Measurements from ENCODE around the gene CAV1. TPM values are rescaled to one million over a fixed set of nuclear protein-coding genes. Genes with fewer than 3 reads are reported as not detected.

Gene CAV1
- total RNA-seq, 1 experiment from 2014 or later = not detected

DNA sequence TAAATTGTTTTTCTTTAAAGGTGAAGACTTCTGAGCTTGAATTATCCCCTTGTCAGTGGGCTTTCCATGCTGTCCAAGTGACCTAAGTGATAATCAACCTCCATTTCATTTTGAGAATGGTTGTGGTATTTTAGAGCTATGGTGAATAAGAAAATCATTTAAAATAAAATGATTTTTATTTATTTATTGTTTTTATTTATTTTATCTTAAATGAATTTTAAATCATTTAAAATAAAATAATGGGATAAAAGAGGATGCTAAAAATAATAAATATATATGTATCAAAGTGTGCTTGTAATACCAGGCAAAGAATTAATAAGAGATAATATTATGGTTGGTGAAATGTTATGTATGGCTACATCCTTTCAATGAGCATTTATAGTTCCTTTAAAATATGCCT is 24.5 kb downstream of the CAV1 start:
- Histone ChIP-seq H3K9me3 (ENCODE audit: low read length) (no peaks in the 10 kb centered on the region), H3K4me1 (ENCODE audit: low read length) (no peaks in the 10 kb centered on the region), H3K79me2 (ENCODE audit: low read length) (no peaks in the 10 kb centered on the region), H3K27me3 (ENCODE audit: low read length) (no peaks in the 10 kb centered on the region), H3K36me3 (ENCODE audit: insufficient read depth, low read length) (no peaks in the 10 kb centered on the region), H3K9ac (ENCODE audit: low read length) (no peak overlapping the region), H4K20me1 (ENCODE audit: insufficient read depth, low read depth, low read length) (no peaks in the 10 kb centered on the region), H3K4me2 (ENCODE audit: low read depth, low read length, poor library complexity, severe bottlenecking) (no peak overlapping the region), H3K9me2 (replicated peaks; ENCODE audit: insufficient read depth, low read length) (no peaks in the 10 kb centered on the region), H2AFZ (ENCODE audit: low read length) (no peak overlapping the region), H3K4me3 (ENCODE audit: low read length) (no peak overlapping the region), H3K27ac (ENCODE audit: low read length) (no peak overlapping the region)
- no peak for DNase-seq

DNA sequence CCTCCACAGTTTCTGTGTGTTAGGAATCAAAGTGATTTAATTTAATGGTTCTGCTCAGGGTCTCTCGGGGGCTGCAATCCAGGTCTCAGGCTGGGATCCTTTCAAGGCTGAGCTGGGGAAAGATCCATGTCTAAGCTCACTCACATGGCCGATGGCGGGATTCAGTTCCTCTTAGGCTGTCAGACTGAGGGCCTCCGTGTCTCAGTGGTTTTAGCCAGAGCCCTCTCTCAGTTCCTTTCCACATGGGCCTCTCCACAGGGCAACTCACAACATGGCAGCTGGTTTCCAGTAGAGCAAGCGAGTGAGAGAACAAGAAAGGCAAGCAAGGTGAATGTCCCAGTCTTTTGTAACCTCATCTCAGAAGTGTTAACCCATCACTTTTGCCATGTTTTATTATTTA is 26.9 kb downstream of the CAV1 start:
- Histone ChIP-seq H3K79me2 (ENCODE audit: low read length) (no peaks in the 10 kb centered on the region), H3K4me1 (ENCODE audit: low read length) (no peaks in the 10 kb centered on the region), H3K9me2 (replicated peaks; ENCODE audit: insufficient read depth, low read length) (no peaks in the 10 kb centered on the region), H3K9ac (ENCODE audit: low read length) (no peak overlapping the region), H2AFZ (ENCODE audit: low read length) (no peak overlapping the region), H3K36me3 (ENCODE audit: insufficient read depth, low read length) (no peaks in the 10 kb centered on the region), H3K27ac (ENCODE audit: low read length) (no peak overlapping the region), H4K20me1 (ENCODE audit: insufficient read depth, low read depth, low read length) (no peaks in the 10 kb centered on the region), H3K9me3 (ENCODE audit: low read length) (no peaks in the 10 kb centered on the region), H3K27me3 (ENCODE audit: low read length) (no peaks in the 10 kb centered on the region), H3K4me3 (ENCODE audit: low read length) (no peak overlapping the region), H3K4me2 (ENCODE audit: low read depth, low read length, poor library complexity, severe bottlenecking) (no peak overlapping the region)
- no peak for DNase-seq

DNA sequence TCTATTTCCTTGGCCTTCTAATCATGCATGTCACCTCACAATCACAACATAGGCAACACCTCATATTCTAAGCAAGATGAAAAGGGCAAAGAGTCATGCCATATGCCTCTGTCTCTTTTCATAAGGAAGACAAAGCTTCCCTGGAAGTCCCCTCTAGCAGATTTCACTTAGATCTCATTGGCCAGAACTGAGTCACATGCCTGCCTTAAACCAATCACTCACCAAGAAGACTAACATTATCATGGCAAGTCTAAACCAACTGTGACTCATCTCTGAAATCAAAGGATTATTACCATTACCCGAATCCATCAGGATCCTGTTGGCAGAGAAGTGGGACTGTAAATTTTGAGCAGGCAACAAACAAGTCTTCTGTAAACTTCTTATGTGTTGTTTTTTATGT is 27.8 kb downstream of the CAV1 start:
- H3K27ac ChIP-seq (ENCODE audit: low read length) = no peak overlapping the region
- no peaks in the 10 kb centered on the region for H3K27me3 ChIP-seq (ENCODE audit: low read length)
- no peaks in the 10 kb centered on the region for H4K20me1 ChIP-seq (ENCODE audit: insufficient read depth, low read depth, low read length)
- H3K36me3 ChIP-seq (ENCODE audit: insufficient read depth, low read length) = no peaks in the 10 kb centered on the region
- no peak overlapping the region for H3K4me3 ChIP-seq (ENCODE audit: low read length)
- DNase-seq = no peak
- H3K4me2 ChIP-seq (ENCODE audit: low read depth, low read length, poor library complexity, severe bottlenecking) = no peak overlapping the region
- H3K9me2 ChIP-seq (replicated peaks; ENCODE audit: insufficient read depth, low read length) = no peaks in the 10 kb centered on the region
- H3K79me2 ChIP-seq (ENCODE audit: low read length) = no peaks in the 10 kb centered on the region
- H3K9ac ChIP-seq (ENCODE audit: low read length) = no peak overlapping the region
- no peak overlapping the region for H2AFZ ChIP-seq (ENCODE audit: low read length)
- H3K4me1 ChIP-seq (ENCODE audit: low read length) = no peaks in the 10 kb centered on the region
- no peaks in the 10 kb centered on the region for H3K9me3 ChIP-seq (ENCODE audit: low read length)

DNA sequence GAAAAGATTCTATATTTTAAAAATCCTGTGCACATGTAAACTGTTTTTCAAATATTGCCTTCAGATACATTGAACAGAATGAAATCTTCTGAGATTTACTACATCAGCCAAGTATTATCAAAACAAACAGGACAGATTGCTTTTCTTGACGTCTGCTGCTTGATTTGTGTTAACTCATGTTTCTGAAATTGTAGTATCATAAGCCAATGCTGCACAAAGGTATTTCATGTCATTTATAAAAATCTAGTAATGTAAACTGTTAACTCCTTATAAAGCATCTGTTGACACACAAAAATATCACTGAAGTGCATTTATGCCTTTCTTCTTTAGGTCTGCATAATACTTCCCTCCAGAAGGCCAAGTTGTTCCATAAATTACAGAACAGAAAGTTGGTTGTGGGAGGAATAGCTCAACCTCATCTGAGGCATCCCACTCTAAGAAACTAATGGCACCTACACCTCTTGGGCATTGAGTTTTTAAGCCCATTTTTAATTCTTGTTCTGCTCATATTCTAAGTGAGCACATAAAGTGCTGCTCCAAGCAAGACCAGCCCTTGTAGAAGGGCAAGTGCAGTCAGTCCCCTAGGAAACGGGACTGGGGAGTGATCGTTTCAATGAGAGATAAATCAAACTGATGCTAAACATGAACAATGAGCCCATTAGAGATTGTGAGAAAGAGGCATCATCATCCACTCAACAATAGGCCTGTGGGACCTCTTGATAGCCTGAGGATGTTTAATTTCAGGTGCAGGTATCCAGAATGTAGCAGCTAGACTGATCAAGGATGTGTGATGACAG is 28.5 kb downstream of the CAV1 start:
- no peak for DNase-seq
- H3K9me3 ChIP-seq (ENCODE audit: low read length) = no peaks in the 10 kb centered on the region
- no peak overlapping the region for H3K9ac ChIP-seq (ENCODE audit: low read length)
- H3K27ac ChIP-seq (ENCODE audit: low read length) = no peak overlapping the region
- H3K4me2 ChIP-seq (ENCODE audit: low read depth, low read length, poor library complexity, severe bottlenecking) = no peak overlapping the region
- H2AFZ ChIP-seq (ENCODE audit: low read length) = no peak overlapping the region
- H3K36me3 ChIP-seq (ENCODE audit: insufficient read depth, low read length) = no peaks in the 10 kb centered on the region
- no peaks in the 10 kb centered on the region for H3K27me3 ChIP-seq (ENCODE audit: low read length)
- no peaks in the 10 kb centered on the region for H3K9me2 ChIP-seq (replicated peaks; ENCODE audit: insufficient read depth, low read length)
- H3K4me1 ChIP-seq (ENCODE audit: low read length) = no peaks in the 10 kb centered on the region
- no peaks in the 10 kb centered on the region for H4K20me1 ChIP-seq (ENCODE audit: insufficient read depth, low read depth, low read length)
- no peaks in the 10 kb centered on the region for H3K79me2 ChIP-seq (ENCODE audit: low read length)
- H3K4me3 ChIP-seq (ENCODE audit: low read length) = no peak overlapping the region

DNA sequence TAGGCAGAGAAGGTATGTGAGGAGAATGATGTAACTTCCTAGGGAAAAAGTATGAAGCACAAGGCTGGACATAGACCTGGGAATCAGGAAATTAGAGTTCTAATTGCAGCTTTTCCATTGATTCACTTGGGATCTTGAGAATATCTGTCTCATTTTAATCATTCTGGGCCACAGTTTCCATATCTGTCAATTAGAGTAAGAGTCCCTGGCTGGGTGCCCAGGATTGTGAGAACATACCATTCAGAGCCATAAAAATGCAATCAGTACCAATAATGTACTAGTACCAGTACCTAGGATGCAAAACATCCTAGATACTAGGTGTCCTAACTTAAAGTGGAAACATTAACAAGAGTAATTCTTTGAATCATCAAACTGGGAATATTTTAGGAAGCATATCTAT is 29.6 kb downstream of the CAV1 start:
- H3K27ac ChIP-seq (ENCODE audit: low read length) = no peak overlapping the region
- no peaks in the 10 kb centered on the region for H3K27me3 ChIP-seq (ENCODE audit: low read length)
- H3K4me2 ChIP-seq (ENCODE audit: low read depth, low read length, poor library complexity, severe bottlenecking) = no peak overlapping the region
- H3K4me3 ChIP-seq (ENCODE audit: low read length) = no peak overlapping the region
- no peaks in the 10 kb centered on the region for H3K4me1 ChIP-seq (ENCODE audit: low read length)
- H3K9me3 ChIP-seq (ENCODE audit: low read length) = no peaks in the 10 kb centered on the region
- H4K20me1 ChIP-seq (ENCODE audit: insufficient read depth, low read depth, low read length) = no peaks in the 10 kb centered on the region
- H3K9ac ChIP-seq (ENCODE audit: low read length) = no peak overlapping the region
- H3K79me2 ChIP-seq (ENCODE audit: low read length) = no peaks in the 10 kb centered on the region
- no peak for DNase-seq
- H2AFZ ChIP-seq (ENCODE audit: low read length) = no peak overlapping the region
- no peaks in the 10 kb centered on the region for H3K36me3 ChIP-seq (ENCODE audit: insufficient read depth, low read length)
- H3K9me2 ChIP-seq (replicated peaks; ENCODE audit: insufficient read depth, low read length) = no peaks in the 10 kb centered on the region

DNA sequence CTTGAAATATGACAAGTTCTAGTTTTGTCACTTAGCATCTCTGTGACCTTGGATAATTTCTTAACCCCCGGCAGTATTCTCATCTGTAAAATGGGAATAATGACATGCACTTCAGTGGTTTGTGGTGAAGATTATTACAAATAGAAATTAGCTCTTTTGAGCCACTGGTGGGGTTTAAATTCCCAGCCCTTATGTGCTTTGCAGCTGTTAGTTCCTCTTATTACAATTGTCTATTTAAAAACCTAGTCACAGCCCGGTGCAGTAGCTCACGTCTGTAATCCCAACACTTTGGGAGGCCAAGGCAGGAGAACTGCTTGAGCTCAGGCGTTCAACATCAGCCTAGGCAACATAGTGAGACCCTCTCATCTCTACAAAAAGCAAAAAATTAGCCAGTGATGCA is 30.1 kb downstream of the CAV1 start:
- H2AFZ ChIP-seq (ENCODE audit: low read length) = no peak overlapping the region
- H3K4me1 ChIP-seq (ENCODE audit: low read length) = no peaks in the 10 kb centered on the region
- H3K9me2 ChIP-seq (replicated peaks; ENCODE audit: insufficient read depth, low read length) = no peaks in the 10 kb centered on the region
- DNase-seq = no peak
- H3K27me3 ChIP-seq (ENCODE audit: low read length) = no peaks in the 10 kb centered on the region
- no peaks in the 10 kb centered on the region for H4K20me1 ChIP-seq (ENCODE audit: insufficient read depth, low read depth, low read length)
- H3K9me3 ChIP-seq (ENCODE audit: low read length) = no peaks in the 10 kb centered on the region
- H3K27ac ChIP-seq (ENCODE audit: low read length) = no peak overlapping the region
- H3K36me3 ChIP-seq (ENCODE audit: insufficient read depth, low read length) = no peaks in the 10 kb centered on the region
- H3K79me2 ChIP-seq (ENCODE audit: low read length) = no peaks in the 10 kb centered on the region
- H3K9ac ChIP-seq (ENCODE audit: low read length) = no peak overlapping the region
- no peak overlapping the region for H3K4me3 ChIP-seq (ENCODE audit: low read length)
- no peak overlapping the region for H3K4me2 ChIP-seq (ENCODE audit: low read depth, low read length, poor library complexity, severe bottlenecking)

DNA sequence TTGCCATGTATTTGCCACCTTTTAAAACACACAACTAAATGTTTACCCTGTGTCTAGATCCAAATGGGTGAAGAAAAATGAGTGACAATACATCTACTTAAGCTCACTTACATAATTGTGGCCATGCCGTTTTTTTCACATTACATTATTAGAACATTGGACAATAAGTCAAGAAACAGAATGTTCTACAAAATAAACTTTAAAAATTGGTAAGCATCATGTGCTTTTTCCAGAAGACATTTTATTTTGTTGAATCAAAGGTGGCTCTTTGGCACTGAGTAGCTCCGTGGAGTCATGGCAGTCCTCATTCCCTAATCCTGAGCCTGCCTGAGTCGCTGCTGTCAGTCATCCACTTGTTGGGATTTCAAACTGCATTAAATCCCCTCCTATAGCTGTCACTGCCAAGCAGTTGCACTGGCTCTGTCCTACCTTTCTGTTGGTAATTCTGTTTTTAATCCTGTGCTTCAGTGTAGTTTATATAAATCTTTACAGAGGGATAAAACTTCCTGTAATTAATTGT is 32.3 kb downstream of the CAV1 start:
- H3K27me3 ChIP-seq (ENCODE audit: low read length) = no peaks in the 10 kb centered on the region
- no peak overlapping the region for H3K4me2 ChIP-seq (ENCODE audit: low read depth, low read length, poor library complexity, severe bottlenecking)
- H3K27ac ChIP-seq (ENCODE audit: low read length) = no peak overlapping the region
- H3K79me2 ChIP-seq (ENCODE audit: low read length) = no peaks in the 10 kb centered on the region
- H2AFZ ChIP-seq (ENCODE audit: low read length) = no peak overlapping the region
- no peak overlapping the region for H3K4me3 ChIP-seq (ENCODE audit: low read length)
- H3K9me3 ChIP-seq (ENCODE audit: low read length) = no peaks in the 10 kb centered on the region
- no peak overlapping the region for H3K9ac ChIP-seq (ENCODE audit: low read length)
- H3K36me3 ChIP-seq (ENCODE audit: insufficient read depth, low read length) = no peaks in the 10 kb centered on the region
- no peaks in the 10 kb centered on the region for H3K9me2 ChIP-seq (replicated peaks; ENCODE audit: insufficient read depth, low read length)
- H3K4me1 ChIP-seq (ENCODE audit: low read length) = no peaks in the 10 kb centered on the region
- no peak for DNase-seq
- H4K20me1 ChIP-seq (ENCODE audit: insufficient read depth, low read depth, low read length) = no peaks in the 10 kb centered on the region

DNA sequence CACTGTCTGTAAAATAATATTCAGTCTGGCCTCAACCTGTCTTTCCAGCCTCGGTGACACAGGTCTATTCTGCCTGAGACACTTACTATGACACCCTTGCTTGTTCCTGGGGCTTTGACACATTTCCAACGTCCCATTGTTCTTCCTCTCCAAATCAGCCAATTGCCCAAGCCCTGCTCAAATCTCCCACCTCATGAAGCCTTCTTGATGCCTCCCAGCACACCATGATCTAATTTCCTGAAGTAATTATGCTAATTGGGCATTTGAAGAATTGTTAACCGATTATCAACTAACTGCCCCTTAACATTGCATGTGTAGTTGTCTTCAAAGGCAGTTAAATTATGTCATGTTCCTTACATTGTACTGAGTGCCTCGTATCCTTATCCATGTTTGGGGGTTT is 33.1 kb downstream of the CAV1 start:
- H4K20me1 ChIP-seq (ENCODE audit: insufficient read depth, low read depth, low read length) = no peaks in the 10 kb centered on the region
- H3K4me1 ChIP-seq (ENCODE audit: low read length) = no peaks in the 10 kb centered on the region
- H2AFZ ChIP-seq (ENCODE audit: low read length) = no peak overlapping the region
- H3K27me3 ChIP-seq (ENCODE audit: low read length) = no peaks in the 10 kb centered on the region
- H3K27ac ChIP-seq (ENCODE audit: low read length) = no peak overlapping the region
- H3K4me3 ChIP-seq (ENCODE audit: low read length) = no peak overlapping the region
- H3K4me2 ChIP-seq (ENCODE audit: low read depth, low read length, poor library complexity, severe bottlenecking) = no peak overlapping the region
- H3K9me3 ChIP-seq (ENCODE audit: low read length) = no peaks in the 10 kb centered on the region
- no peaks in the 10 kb centered on the region for H3K36me3 ChIP-seq (ENCODE audit: insufficient read depth, low read length)
- H3K9me2 ChIP-seq (replicated peaks; ENCODE audit: insufficient read depth, low read length) = no peaks in the 10 kb centered on the region
- no peak for DNase-seq
- H3K9ac ChIP-seq (ENCODE audit: low read length) = no peak overlapping the region
- no peaks in the 10 kb centered on the region for H3K79me2 ChIP-seq (ENCODE audit: low read length)
